ENCODE results near the gene LRRIQ3. TPM values are rescaled to one million over a fixed set of nuclear protein-coding genes. Genes with fewer than 3 reads are reported as not detected.
A peak's percentile ranks its signal among the peaks of the same experiment; 100 is the strongest.

The LRRIQ3 gene, protein sequence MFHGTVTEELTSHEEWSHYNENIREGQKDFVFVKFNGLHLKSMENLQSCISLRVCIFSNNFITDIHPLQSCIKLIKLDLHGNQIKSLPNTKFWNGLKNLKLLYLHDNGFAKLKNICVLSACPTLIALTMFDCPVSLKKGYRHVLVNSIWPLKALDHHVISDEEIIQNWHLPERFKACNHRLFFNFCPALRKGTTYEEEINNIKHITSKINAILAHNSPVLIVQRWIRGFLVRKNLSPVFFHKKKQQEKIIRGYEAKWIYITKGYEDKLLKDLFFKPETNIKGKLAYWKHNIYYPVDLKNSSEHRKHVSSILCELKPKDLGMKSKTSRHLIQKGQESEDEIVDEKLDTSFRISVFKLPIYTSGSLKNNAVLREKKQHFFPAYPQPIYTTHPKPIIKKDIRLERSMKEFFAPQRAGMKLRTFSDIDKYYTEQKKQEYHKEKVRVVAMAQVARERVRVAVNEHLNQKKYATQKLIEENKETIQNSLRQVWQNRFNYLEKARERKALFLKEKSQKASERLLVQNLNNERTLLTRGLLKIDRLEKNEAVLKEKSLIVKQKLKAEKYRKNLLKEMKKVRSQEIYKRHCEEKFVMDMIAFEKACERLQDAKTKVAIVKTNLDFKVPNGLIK
- total RNA-seq = 1 to 10 TPM; 1.4 to 2.0 TPM
- under 1 TPM; 0.65 to 0.94 TPM for polyA plus RNA-seq
- long read RNA-seq, donor 1, partial matches to known transcripts = 5 of 7 reads
- long read RNA-seq, donor 1, other reads (novel, unspliced or antisense) = 0 of 7 reads
- long read RNA-seq, donor 2, partial matches to known transcripts = 0 of 1 reads
- long read RNA-seq, donor 2, other reads (novel, unspliced or antisense) = 0 of 1 reads
- long read RNA-seq, donor 3 = 0 reads
- long read RNA-seq, donor 4 = 0 reads
- long read RNA-seq, donor 5 = 0 reads

DNA sequence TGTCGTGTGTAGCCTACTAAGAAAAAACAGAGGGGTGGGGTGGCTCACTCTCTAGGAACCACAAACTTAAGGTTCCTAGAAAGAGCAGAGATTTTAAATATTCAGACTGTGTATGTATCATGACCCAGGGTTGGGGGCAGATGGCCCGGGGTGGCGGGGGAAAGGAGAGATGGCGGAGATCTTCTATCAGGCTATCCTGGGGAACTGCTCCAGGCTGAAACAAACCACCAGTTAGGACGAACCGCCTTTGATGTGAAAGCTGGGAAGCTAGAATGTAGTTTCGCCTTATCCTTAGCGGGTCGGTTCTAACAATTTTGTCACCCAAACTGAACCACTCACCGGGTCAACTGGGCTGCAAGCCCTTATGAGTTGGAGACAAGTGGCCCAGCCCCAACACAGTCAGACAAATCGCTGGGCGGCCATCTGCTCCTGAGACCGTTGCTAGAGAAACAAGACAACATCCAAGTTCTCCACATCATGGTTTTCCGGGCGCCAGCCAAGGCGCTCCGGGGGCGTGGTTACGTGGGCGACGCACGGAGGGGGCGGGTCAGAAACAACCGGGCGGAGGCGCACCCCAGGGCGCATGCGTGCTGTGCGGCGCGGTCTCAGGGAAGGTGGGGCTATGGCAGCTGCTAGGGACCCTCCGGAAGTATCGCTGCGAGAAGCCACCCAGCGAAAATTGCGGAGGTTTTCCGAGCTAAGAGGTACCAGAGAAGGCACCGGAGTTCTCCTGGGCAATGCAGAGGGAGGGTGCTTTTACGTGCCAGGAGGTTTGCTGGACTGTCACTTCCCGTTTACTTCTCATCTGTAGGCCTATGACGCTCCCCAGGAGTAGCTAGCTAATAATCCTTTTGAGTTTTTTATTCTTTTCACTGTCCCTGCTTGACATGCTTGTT, at the start of gene LRRIQ3, which contains the start of gene FPGT:
TSS of gene LRRIQ3 (minus strand) at position 520 of the 896 bp plus-strand sequence. CDS start 14,492 bp downstream, outside the sequence.
TSS of gene FPGT (plus strand) at position 586 of the 896 bp plus-strand sequence. CDS start at position 623, 37 bp downstream.
- 3 to 5% methylated on average over 41 of the region's 41 CpGs for WGBS, 2 donors
- H3K9me3 ChIP-seq (ENCODE audit: control insufficient read depth in 4 of 4, insufficient read depth in 3 of 4, low read length in 3 of 4) = no peaks in the 10 kb centered on the region
- TF ChIP-seq, protein P1, sequence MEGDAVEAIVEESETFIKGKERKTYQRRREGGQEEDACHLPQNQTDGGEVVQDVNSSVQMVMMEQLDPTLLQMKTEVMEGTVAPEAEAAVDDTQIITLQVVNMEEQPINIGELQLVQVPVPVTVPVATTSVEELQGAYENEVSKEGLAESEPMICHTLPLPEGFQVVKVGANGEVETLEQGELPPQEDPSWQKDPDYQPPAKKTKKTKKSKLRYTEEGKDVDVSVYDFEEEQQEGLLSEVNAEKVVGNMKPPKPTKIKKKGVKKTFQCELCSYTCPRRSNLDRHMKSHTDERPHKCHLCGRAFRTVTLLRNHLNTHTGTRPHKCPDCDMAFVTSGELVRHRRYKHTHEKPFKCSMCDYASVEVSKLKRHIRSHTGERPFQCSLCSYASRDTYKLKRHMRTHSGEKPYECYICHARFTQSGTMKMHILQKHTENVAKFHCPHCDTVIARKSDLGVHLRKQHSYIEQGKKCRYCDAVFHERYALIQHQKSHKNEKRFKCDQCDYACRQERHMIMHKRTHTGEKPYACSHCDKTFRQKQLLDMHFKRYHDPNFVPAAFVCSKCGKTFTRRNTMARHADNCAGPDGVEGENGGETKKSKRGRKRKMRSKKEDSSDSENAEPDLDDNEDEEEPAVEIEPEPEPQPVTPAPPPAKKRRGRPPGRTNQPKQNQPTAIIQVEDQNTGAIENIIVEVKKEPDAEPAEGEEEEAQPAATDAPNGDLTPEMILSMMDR (IDR thresholded peaks at IDR 0.05; ENCODE audit: control extremely low read depth, extremely low read depth) = no peak
- H3K27me3 ChIP-seq (ENCODE audit: control insufficient read depth in 3 of 3, insufficient read depth in 3 of 3, low read length in 2 of 3) = peaks cover 0 to 2% (median 0%) of the 10 kb centered on the region in 3 donors
- peak within 1 kb of the TSS; percentile 93 to 95 for H3K27ac ChIP-seq (ENCODE audit: low read depth in 1 of 2, low read length in 1 of 2)
- peaks cover 0 to 8% (median under 1%) of the 10 kb centered on the region in 4 donors for H3K36me3 ChIP-seq (ENCODE audit: control insufficient read depth in 4 of 4, insufficient read depth in 4 of 4, low read length in 4 of 4)
- peak within 1 kb of the TSS; percentile 88 for H3K4me3 ChIP-seq
- H3K4me1 ChIP-seq (ENCODE audit: control insufficient read depth in 5 of 5, insufficient read depth in 5 of 5, low read length in 5 of 5) = peaks cover 0 to 9% (median 0%) of the 10 kb centered on the region in 5 donors
- H3K9ac ChIP-seq (ENCODE audit: insufficient read depth in 1 of 2, low read length in 2 of 2) = peak within 1 kb of the TSS; percentile 83 to 94
- DNase-seq (peak; percentile 98), ATAC-seq (ENCODE audit: insufficient read depth, low FRiP score) (peak; percentile 100)

DNA sequence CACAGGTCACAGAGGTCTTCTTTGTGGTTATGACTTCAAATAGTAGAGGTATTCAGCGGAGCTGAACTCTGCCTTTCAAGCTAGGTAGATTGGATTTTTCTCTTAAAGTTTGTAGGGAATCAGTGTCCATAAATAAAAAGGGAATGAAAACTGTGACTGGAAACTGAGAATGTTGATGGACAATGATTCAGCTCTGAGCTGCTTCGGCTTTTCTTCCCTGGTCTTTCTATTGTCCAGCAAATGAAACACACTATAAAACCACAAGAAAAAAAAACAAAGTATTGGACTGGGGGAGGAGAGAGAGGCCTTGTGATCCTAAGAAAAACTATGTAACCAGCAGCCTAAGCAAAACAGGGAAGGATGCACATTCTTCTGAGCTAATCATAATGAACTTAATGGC, 48.3 kb upstream of the LRRIQ3 start:
- WGBS, 2 donors = 79 to 89% methylated on average over 2 of the region's 2 CpGs

More for the DNA sequence above, 48.3 kb upstream of the LRRIQ3 start:
- Histone ChIP-seq H3K4me3 (no peak overlapping the region), H3K9ac (ENCODE audit: insufficient read depth in 1 of 2, low read length in 2 of 2) (no peak overlapping the region), H3K9me3 (ENCODE audit: control insufficient read depth in 4 of 4, insufficient read depth in 3 of 4, low read length in 3 of 4) (peaks cover 0 to 4% (median 0%) of the 10 kb centered on the region in 4 donors), H3K27ac (ENCODE audit: low read depth in 1 of 2, low read length in 1 of 2) (peak overlapping the region in 1 of 2 donors; percentile 60), H3K36me3 (ENCODE audit: control insufficient read depth in 4 of 4, insufficient read depth in 4 of 4, low read length in 4 of 4) (no peaks in the 10 kb centered on the region), H3K4me1 (ENCODE audit: control insufficient read depth in 5 of 5, insufficient read depth in 5 of 5, low read length in 5 of 5) (peaks cover 0 to 5% (median 0%) of the 10 kb centered on the region in 5 donors), H3K27me3 (ENCODE audit: control insufficient read depth in 3 of 3, insufficient read depth in 3 of 3, low read length in 2 of 3) (no peaks in the 10 kb centered on the region)
- DNase-seq = peak in 2 of 3 donors; percentile 1 to 13
- ATAC-seq (ENCODE audit: insufficient read depth, low FRiP score) = no peak
- TF ChIP-seq, protein P1 (IDR thresholded peaks at IDR 0.05; ENCODE audit: control extremely low read depth, extremely low read depth) = no peak
